Tibial nerve (tissue), 3 donors: Measurements from ENCODE around the gene IGSF9.

Experiments used
- POLR2A ChIP-seq, 2 donors: fragments of 450-650 bp; IDR thresholded peaks; one replicate each; pipeline ENCODE4 v1.6.1; 2017; ENCODE audit warnings: antibody characterized with exemption in 2 of 2, mild to moderate bottlenecking in 2 of 2, moderate library complexity in 2 of 2
- TF ChIP-seq, protein P1 (sequence below), 5 experiments: fragments of 200-600 bp in 3 of 5; fragments of 450-650 bp in 2 of 5; sonication (generic) in 3 of 5; IDR thresholded peaks; one replicate each; pipeline ENCODE4 v1.5.1; 2016 to 2019; ENCODE audit warnings: antibody characterized with exemption in 5 of 5, mild to moderate bottlenecking in 3 of 5, moderate library complexity in 2 of 5

DNA sequence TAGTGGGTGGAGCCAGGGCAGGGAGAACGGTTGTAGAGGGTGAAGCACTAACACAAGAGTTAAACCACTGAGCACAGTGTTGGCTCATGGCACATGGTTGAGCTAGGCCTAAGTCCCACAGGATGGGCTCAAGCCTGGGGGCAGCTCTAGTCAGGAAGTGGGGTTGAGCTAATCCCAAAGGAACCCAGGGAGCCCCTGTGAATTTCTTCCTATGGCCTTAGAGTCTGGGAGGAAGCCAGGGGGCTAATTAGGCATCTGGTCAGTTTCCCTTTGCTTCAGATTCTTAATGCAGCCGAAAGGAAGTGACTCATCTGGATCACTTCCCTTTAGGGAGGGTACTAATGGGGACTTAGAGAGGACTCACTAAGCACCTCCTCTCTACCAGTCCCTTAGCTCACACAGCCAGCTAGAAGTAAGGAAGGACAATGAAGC is 55.6 kb downstream of the IGSF9 start:
- TF ChIP-seq, protein P1, sequence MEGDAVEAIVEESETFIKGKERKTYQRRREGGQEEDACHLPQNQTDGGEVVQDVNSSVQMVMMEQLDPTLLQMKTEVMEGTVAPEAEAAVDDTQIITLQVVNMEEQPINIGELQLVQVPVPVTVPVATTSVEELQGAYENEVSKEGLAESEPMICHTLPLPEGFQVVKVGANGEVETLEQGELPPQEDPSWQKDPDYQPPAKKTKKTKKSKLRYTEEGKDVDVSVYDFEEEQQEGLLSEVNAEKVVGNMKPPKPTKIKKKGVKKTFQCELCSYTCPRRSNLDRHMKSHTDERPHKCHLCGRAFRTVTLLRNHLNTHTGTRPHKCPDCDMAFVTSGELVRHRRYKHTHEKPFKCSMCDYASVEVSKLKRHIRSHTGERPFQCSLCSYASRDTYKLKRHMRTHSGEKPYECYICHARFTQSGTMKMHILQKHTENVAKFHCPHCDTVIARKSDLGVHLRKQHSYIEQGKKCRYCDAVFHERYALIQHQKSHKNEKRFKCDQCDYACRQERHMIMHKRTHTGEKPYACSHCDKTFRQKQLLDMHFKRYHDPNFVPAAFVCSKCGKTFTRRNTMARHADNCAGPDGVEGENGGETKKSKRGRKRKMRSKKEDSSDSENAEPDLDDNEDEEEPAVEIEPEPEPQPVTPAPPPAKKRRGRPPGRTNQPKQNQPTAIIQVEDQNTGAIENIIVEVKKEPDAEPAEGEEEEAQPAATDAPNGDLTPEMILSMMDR (IDR thresholded peaks at IDR 0.05): no peak
- TF ChIP-seq POLR2A (IDR thresholded peaks at IDR 0.05): no peak
